GM10248 (cell line): ENCODE measurements around the gene UFM1.

Source experiments
- CTCF ChIA-PET: fragments of 300-600 bp; sonication (Branson Sonifier 250); formaldehyde crosslinking; extraction: SDS; loops from one replicate; lab custom pipeline; 2021; ENCODE audit warnings: antibody characterized with exemption; lab: Yijun Ruan, JAX
- POLR2A ChIA-PET: fragments of 350-650 bp; sonication (Branson Sonifier 250); formaldehyde crosslinking; extraction: SDS; loops from one replicate; lab custom pipeline; 2020; ENCODE audit warnings: antibody characterized with exemption; lab: Yijun Ruan, JAX
- DNase-seq: peaks from one replicate; pipeline ENCODE4 v3.0.0; 2012; ENCODE audit errors: extremely low spot score
- CTCF ChIP-seq: IDR thresholded peaks from 2 replicates; pipeline ENCODE4 v1.5.1; 2012; ENCODE audit warnings: mild to moderate bottlenecking, low read depth; ENCODE audit errors: extremely low read depth, missing control alignments, control extremely low read depth

The UFM1 gene

GRCh38 chr13:38341149-38341692 is 8.4 kb upstream of the UFM1 start:
- no peak for TF ChIP-seq CTCF
- POLR2A ChIA-PET: no interaction called here
- no peak for DNase-seq
- CTCF ChIA-PET: interaction anchor here (0.8 to 1.3 kb wide), 2 partner anchors 9 to 14 kb away, joined by 3 to 4 read pairs; partner anchors contain the start of gene UFM1

- ChIA-PET CTCF (interaction anchor here (1.3 kb wide), 1 partner anchor 13 kb away, joined by 3 read pairs; no protein-coding TSS in a partner anchor), POLR2A (no interaction called here)
- DNase-seq: no peak
- TF ChIP-seq CTCF: no peak
Measured at GRCh38 chr13:38346764-38347163, 2.9 kb upstream of the UFM1 start.

- TF ChIP-seq CTCF: no peak
- DNase-seq: peak; percentile 15
- POLR2A ChIA-PET: interaction anchor here (1.5 kb wide), 1 partner anchor 10 kb away, joined by 4 read pairs; no protein-coding TSS in a partner anchor
- CTCF ChIA-PET: interaction anchor here (1.8 to 1.9 kb wide), 2 partner anchors 12 to 30 kb away, joined by 5 to 6 read pairs; no protein-coding TSS in a partner anchor
Measured at GRCh38 chr13:38348861-38349389, 726 bp upstream of the UFM1 start.

- POLR2A ChIA-PET: no interaction called here
- no peak for TF ChIP-seq CTCF
Measured at GRCh38 chr13:38350114-38350617, 515 bp downstream of the UFM1 start.

GRCh38 chr13:38355595-38356119 is 6.0 kb downstream of the UFM1 start:
- TF ChIP-seq CTCF: no peak
- POLR2A ChIA-PET: no interaction called here
- no peak for DNase-seq
- CTCF ChIA-PET: interaction anchor here (1.2 kb wide), 2 partner anchors 15 to 18 kb away, joined by 3 read pairs; no protein-coding TSS in a partner anchor

More at GRCh38 chr13:38350114-38350617, 515 bp downstream of the UFM1 start:
- CTCF ChIA-PET: interaction anchor here (1.1 to 1.8 kb wide), 2 partner anchors 9 to 11 kb away, joined by 4 to 5 read pairs; no protein-coding TSS in a partner anchor
- peak; percentile 36 for DNase-seq

- TF ChIP-seq CTCF: no peak
- no peak for DNase-seq
- ChIA-PET POLR2A (interaction anchor here (1.0 kb wide), 1 partner anchor 10 kb away, joined by 4 read pairs; the partner anchor contains the start of gene UFM1), CTCF (no interaction called here)
Measured at GRCh38 chr13:38358684-38359083, 9.0 kb downstream of the UFM1 start.
